Stimulated activated CD4-positive, alpha-beta T cell treated with anti-CD3 and anti-CD28 coated beads, Interleukin-12 subunit alpha, Interleukin-12 subunit beta, amount 100 ng/mL, for 48 hours (primary cell): ENCODE measurements around the gene IFITM5.

Experiments
- DNase-seq, 3 donors: peaks; one replicate each; pipeline ENCODE4 v3.0.0-alpha.2; 2020; ENCODE audit warnings: low read depth in 2 of 3, low spot score in 1 of 3

The IFITM5 gene

GRCh38 chr11:269146-269890 lies 30.0 kb downstream of the IFITM5 start:
- DNase-seq = peak in 1 of 3 donors; percentile 43

GRCh38 chr11:268716-269145 lies 30.6 kb downstream of the IFITM5 start:
- peak in 1 of 3 donors; percentile 14 for DNase-seq

DNA sequence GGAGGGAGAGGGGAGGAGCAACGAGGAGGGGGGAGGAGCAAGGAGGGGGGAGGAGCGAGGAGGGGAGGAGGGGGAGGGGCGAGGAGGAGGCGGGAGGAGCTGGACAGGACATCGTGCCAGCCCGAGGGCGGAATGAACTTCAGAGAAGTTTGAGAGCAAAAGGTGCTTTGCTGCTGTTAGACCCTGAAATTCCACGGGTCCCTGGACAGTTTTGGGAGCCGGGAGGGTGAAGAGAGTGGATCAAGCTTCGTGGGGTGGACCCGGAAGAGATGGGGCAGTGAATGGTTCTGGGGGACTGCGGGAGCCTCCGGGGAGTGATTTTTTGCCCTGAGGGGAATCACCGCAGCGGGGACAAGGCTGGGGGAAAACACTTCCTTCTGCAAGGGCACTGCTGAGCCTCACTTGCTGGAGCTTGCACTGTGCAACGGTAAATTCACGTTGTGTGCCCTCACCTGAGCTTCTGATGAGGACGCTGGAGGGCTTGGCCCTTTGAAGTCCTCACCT lies 31.8 kb downstream of the IFITM5 start:
- peak in 1 of 3 donors; percentile 31 for DNase-seq

DNA sequence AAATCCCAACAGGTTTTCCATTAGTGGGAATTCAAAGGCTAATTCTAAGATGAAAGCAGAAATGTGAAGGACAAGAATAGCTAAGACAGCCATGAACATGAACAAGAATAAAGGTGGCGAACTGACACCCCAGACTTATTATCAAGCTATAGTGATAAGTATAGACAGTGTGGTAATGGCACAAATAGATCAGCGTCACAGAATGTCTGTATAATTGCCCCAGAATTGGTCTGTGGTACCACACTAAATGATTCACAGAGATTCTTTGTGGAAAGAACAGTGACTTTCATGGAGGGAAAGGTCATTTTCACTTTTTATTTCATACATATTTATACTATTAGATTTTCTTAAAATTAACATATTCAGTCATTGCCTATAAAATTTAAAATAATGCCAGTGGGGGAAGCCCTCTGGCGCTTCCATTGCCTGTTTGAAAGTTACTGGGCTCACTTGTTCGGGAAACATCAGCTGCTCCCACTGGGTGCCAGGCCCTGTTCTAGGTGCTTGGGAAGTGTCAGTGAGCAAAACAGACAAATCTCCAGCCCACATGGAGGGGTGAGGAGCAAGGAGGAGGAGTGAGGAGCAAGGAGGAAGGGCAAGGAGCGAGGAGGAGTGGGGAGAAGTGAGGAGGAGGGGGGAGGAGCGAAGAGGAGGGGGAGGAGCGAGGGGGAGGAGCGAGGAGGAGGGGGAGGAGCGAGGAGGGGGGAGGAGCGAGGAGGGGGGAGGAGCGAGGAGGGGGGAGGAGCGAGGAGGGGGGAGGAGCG lies 32.5 kb downstream of the IFITM5 start:
- peak in 1 of 3 donors; percentile 22 for DNase-seq

DNA sequence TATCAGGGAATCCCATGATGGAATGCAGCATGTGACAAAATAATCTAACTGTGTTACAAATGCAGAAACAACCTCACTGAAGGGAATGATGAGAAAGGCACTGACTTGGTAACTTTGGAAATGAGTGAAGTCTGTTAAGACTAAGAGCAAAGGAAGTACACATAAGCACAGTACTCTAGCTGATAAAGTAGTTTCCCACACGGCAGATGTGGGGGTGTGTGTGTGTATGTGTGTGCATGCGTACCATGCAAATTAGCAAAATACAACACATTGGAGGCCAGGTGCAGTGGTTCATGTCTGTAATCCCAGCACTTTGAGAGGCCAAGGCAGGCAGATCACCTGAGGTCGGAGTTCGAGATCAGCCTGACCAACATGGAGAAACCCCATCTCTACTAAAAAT lies 37.7 kb downstream of the IFITM5 start:
- no peak for DNase-seq

DNA sequence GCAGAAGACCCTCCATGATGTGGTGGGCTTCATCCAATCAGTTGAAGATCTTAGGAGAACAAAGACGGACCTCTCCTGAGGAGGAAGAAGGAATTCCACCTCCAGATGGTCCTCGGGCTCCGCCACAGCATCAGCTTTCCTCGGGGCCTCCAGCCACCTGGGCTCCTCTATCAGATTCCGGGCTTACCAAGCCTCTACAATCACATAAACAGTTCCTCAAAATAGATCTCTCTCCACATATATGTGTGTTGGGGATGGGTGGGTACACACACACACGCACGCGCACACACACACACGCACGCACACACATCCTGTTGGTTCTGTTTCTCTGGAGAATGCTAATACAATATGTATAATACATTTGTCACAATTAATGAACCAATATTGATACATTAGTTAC lies 39.9 kb downstream of the IFITM5 start:
- DNase-seq = no peak

DNA sequence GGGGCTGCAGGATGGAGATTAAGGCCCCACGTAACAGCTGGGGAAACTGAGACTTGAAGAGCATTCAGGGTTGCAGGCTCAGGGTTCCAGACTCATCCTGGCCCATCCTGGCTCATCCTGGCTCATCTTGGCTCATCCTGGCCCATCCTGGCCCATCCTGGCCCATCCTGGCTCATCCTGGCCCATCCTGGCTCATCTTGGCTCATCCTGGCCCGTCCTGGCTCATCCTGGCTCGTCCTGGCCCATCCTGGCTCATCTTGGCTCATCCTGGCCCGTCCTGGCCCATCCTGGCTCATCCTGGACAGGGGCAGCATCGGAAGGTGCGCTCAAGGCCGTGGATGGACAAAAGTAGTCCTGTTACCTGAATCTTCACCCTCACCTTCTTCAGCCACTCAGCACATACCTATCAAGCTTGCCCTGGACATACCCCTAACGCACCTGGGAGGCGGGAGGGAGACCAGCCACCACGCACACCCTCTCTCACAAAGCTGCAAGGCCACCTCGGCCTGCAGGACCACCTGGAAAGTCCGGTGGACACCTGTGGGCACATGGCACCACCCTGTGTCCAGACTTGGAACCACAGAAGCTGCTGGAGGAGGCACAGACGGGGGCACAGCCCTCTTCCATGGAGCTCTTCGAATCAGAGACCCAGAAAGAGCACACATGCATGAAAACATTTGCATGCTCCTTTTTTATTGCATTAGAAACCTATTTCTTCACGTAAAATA lies 41.4 kb downstream of the IFITM5 start:
- DNase-seq = no peak

GRCh38 chr11:256952-257737 lies 42.2 kb downstream of the IFITM5 start:
- no peak for DNase-seq

DNA sequence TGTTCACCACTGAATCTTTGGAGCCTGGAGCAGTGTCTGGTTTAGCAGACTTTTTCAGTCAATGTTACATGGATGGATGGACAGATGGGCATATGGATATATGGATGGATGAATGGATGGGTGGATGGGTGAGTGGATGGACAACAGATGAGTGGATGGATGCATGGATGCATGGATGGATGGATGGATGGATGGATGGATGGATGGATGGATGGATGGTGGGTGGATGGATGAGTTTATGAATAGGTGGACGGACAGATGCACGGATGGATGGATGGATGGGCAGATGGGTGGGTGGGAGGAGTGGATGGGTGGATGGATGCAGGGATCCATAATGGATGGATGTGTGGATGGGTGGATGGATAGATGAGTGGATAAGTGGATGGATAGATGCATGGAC lies 43.5 kb downstream of the IFITM5 start:
- no peak for DNase-seq

DNA sequence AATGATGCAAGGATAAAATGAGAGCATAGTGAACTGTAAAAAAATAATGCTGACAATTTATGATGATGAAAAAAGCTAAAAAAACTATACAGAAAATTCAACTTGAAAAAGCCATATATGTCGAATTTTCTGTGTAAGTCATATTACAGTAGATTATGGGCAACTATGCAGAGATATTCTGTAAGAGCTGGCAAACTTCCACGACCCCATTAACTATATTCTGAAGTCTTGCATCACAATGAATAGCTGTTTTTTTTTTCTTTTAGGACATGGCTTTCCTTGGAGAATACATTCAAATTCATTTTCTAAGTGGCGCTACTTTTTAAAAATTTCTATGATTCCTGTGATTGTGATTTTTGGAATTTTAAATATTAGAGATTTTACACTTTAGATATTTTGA lies 44.1 kb downstream of the IFITM5 start:
- no peak for DNase-seq

DNA sequence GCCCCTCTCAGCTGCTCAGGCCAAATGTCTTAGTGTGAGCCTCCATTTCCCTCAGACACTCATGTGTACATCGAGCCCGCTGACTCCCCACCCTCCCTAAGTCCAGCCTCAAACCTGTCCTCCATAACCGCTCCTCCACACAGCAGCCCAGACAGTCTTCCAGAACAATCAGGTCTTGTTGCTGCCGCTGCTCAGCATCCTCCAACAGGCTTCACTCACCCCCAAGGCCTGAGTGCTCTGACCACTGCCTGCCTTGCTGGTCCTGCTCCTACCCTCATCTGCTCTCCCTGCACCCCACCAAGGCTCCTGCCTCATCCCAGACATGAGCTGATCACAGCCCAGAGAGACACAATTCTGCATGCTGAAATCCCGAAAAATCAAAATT lies 45.4 kb downstream of the IFITM5 start:
- no peak for DNase-seq

GRCh38 chr11:253160-253885 lies 46.0 kb downstream of the IFITM5 start:
- no peak for DNase-seq

DNA sequence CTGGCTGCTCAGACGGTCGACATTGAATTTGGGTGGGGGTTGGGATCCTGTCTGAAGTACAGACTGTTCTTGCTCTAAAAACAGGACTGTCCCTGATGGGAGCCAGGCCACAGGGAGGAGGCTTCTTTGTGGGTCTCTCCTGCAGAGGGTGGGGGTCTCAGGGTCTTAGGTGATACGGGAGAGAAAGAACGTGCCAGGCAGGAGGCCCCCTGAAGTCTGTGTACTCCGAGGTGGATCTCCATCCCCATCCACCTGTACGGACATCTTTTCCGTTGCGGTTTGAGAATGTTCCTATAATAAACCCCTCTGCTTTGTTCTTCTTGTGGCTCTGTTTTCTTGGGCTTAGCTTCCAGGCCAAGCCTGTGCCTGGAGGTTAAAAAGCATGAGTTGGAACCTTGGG lies 46.7 kb downstream of the IFITM5 start:
- DNase-seq = no peak

DNA sequence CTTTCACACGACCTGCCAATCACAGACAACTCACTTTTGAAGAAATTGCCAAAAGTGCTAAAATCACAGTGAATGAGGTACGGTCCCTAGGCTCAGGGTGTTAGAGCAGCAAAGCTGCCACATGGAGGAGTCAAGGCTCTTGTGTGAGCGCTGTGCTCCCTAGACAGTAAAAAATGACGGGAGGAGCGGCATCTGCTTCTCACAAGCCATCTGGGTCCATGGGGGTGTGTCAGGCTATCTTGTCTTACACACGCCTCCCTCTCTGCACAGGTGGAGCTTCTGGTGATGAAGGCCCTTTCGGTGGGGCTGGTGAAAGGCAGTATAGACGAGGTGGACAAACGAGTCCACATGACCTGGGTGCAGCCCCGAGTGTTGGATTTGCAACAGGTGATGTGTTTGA lies 47.8 kb downstream of the IFITM5 start:
- DNase-seq = no peak

DNA sequence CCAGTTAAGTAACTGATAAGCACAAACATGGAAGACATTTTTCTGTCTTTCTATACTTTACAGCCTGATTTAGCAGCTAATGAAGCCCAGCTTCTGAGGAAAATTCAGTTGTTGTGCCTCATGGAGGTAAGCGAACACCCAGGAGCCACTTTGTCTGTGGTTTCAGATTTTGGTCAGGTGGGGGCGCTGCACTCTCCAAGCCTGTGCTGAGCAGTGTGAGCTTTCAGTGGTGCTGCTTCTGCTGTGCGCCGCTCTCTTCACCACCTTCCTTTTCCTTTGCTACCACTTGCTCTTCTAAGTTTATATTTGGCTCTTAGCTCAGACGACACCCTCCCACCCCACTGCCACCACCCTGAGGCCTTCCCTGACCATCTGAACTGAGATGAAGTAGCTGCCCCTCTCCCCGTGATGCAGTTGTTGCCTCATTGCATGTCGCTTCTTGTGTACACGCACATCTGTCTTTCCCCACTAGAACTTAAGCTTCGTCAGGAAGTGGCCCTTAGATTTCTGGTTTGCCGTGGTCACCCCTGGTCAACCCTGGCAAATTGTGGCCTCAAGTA lies 48.5 kb downstream of the IFITM5 start:
- DNase-seq = peak; percentile 64 to 80 (median 65)

DNA sequence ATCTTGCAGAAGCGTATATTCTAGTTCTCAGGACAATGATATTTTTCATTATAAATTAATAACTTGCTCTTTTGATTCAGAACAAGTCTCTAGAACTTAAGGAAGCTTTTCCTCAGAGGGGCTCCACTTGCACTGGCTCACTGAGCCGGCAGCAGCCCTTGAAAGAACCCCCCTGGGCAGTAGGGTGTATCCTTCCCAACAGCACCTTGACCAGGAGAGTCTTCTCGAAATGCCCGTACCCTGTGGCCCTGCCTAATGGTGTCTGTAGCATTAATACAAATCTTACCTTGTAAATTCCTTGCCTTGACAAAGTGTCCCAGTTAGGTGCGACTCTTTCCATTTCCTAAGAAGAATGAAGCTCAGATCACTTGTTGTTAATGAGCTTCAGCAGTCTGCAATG lies 49.1 kb downstream of the IFITM5 start:
- no peak for DNase-seq

DNA sequence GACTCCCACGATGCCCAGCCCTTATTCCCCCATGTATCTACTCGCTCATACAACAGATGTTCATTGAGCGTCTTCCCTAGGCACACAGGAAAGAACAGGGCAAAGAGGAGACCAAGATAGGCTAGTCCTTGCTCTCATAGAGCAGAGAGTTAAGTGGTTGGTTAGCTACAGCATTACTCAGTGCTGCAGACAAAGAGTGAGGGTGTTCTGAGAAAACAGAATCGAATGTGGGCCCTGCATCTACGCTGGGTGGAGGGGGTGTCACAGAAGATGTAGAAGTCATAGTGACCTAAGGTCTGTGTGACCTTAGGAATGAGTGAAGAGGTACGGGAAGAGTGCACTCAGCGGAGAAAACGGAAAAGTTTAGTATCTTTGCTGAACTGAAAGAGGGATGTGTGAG lies 50.3 kb downstream of the IFITM5 start:
- no peak for DNase-seq
